Measurements from ENCODE around the gene ARHGEF5.
"Not testable (repeated sequence)": the region's sequence is repeated elsewhere in the genome, so short reads cannot be mapped to it uniquely, and the experiment has no call there.

The ARHGEF5 gene

DNA sequence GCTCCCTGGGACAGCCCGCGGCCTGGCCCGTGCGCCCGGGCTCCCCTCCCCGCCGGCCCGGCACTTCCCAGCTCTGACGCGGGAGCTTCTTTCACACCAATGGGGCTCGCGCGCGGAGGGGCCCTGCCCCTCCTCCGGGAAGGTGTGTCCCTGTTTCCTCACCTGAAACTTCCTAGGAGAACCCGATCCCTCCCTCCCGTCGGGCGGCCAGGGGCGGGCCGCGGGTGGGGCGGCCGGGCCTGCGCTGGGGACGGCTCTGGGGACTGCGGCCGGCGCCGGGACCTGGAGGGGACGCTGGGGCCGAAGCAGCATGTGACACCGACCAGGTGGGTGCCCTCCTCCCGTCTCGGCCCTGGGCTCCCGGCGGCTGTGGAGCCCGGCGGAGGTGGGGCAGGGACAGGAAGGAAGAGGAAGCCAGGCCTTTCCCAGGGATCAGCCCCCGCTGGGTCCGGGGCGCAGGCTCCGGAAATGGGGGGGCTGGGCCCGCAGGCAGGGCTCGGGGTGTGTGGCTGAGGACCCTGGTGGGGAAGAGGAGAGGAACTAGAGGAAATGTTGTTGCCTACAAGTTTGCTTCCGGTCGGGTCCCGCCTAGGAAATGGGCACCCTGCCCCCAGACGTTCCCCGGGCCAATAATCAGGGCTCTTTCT, at the start of gene ARHGEF5:
Gene ARHGEF5 (plus strand): TSS at position 227 of the 647 bp plus-strand sequence. CDS start 7,268 bp downstream, outside the sequence.
- DNase-seq, result not testable (repeated sequence)

DNA sequence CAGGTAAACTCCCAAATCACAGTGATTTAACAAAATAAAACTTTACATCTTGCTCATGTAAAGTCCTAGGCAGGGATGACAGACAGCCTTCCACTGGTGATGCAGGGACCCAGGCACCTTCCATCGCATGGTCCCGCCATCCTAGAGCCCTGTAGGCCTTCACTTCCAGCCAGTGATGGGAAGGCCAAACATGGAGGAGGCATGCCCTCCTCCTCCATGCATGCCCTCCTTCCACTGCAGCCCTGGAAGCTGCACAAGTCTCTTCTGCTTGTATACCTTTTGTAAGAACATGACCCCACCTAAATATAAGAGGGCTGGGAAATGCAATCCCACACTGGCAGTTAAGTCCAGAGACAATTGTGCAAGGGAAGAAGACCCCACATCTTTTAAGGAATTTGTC, 45.5 kb upstream of the ARHGEF5 start:
- DNase-seq, result not testable (repeated sequence)

DNA sequence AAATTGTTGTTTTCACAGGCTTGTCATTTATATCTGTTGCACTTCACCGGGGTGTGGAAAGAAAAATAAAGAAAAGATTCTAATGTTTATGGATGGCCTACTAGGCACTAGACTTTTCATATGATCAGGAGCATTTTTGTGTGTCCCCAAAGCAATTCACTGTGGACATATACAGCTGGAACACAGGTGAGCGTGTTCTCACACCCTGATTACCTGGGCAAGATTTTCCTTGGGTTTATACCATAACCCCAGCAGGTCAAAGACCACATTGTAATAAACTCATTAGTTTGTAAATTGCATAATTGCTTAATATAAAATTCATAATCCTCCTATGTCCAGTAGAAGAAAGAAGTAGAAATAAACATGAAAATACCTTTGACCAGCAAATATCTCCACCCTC, 44.0 kb upstream of the ARHGEF5 start:
- not testable (repeated sequence) for DNase-seq

DNA sequence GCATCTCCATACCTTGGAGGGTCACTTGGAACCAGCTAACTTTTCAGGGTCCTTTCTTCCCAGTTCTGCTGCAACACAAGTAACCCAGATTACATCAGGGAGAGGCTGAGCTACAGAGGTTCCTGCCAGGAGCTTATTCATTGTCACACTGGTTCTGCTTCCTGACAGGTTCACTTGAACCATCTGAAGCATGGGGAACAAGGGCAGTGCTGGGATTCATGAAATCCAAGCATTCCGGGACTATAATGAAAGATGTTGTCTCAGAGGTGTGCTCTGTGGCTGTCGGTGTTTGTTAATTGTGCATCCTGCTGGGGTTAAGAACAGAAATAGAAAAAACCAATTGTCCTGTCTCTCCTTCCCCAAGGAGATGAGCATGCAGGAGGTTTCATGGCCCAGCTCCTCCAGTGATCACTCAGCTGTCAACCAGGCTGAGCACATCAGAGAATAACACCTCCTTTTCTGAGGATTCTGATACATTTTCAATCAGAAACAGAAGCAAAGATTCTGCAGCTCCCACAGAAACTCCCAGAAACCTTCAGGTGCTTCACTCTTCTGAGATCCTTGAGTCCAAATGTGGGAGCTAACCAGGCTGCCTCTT, 43.2 kb upstream of the ARHGEF5 start, which contains the start of gene OR2A1:
Gene OR2A1 (plus strand): TSS at position 548 of the 598 bp plus-strand sequence. CDS start 5,706 bp downstream, outside the sequence.
- DNase-seq, result not testable (repeated sequence)

DNA sequence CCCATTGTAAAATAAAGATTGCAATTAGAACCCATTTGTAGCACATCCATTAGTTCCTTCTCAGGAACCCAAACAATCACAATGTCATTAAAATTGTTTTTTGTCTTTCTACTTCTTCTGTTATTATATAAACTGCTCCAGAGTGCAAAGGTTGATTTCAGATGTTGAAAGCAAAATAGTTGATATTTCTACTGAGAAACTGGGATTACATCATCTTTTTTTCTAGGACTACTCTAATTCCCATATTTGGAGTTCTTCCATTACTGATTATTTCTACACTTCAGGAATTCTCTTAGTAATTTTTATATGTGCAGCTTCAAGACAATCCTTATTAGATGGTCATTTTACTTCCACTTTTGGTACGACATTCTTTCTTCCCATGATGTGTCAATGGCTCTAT, 37.7 kb upstream of the ARHGEF5 start:
- not testable (repeated sequence) for DNase-seq

DNA sequence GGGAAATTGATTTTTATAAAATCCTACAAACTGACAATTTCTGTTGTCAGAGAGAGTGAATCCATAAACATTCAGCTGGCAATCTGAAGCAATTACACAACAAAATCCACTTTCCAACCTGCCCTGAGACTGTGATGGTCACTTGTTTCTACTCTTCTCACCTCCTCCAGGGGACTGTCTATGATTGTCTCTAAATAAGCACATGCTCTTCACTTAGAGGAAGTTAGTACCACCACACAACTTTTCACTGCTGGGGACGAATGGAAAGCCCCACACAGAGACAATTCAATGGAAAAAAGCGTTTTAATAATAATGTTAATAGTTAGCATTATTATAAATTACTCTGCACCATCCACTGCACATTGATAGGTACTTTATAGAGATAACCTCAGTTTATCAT, 35.7 kb upstream of the ARHGEF5 start:
- DNase-seq, result not testable (repeated sequence)

DNA sequence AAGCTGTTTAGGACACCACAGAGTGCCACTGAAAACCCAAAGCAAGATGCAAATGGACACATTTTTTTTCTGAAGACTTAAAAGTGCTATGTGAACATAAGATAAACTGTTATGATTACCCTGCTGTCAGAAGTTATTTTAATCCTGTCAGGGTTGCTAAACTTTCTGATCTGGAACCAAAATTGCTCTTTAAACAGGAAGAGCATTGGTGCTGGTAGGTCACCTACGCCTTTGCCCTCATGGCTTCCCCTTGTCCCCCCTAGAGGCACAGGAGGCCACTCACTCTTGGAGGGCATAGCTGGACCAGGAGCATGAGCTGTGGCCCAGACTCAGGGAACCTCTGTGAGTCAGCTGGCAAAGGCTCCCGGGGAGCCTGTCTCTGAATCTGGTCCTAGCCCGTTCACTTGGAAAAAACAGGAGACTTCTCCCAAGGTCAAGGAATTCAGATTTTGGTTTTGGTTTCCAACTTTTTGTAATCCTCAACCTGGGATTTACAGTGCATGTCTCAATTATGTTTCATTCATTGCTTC, 33.5 kb upstream of the ARHGEF5 start:
- not testable (repeated sequence) for DNase-seq

DNA sequence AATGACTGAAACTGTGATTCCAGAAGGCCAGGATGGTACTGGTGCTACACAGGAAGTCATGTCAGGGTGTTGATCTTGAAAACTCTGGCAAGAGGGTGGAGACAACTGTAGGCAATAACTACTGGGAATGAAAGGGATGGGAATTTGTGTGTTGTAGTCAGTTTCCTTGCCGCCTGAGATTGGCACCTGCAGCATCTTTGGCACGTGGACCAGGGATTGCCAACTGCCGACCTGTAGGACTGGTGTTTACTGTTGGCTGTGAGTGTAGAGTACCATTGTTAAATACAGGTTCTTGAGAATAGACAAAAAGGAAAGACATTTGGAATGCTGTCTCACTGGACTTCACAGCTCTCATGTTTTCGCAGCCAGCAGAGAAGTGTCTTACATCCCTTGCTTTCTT, 31.8 kb upstream of the ARHGEF5 start:
- not testable (repeated sequence) for DNase-seq

DNA sequence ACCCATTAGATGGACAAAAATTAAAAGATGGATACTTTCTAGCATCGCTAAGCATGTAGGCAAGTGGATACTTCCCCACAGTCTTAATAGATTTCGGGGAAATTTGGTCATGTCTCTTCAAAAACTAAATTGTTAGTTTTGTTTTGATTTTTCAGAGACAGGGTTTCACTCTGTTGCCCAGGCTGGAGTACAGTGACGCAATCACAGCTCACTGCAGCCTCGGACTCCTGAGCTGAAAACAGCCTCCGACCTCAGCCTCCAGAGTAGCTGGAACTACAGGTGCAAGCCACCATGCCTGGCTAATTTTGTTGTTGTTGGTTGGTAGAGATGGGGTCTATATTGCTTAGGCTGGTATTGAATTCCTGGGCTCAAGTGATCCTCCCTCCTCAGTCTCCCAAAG, 29.3 kb upstream of the ARHGEF5 start:
- not testable (repeated sequence) for DNase-seq

DNA sequence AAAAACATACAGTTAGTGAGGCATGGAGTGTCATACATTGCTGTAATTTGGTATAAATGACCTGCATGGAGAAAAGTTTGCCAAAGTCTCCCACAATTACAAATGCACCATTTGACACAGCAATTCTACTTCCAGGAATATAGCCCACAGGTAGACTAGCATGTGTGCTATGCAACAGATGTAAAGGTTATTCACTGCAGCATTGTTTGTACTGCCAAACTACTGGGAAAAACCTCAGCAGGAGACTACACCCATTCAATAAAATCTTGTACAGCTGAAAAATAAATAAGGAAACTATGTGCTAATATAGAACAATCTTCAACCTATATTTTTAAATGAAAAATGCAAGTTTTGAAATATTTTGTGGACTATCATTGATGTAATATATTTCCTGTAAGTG, 25.2 kb upstream of the ARHGEF5 start:
- not testable (repeated sequence) for DNase-seq

DNA sequence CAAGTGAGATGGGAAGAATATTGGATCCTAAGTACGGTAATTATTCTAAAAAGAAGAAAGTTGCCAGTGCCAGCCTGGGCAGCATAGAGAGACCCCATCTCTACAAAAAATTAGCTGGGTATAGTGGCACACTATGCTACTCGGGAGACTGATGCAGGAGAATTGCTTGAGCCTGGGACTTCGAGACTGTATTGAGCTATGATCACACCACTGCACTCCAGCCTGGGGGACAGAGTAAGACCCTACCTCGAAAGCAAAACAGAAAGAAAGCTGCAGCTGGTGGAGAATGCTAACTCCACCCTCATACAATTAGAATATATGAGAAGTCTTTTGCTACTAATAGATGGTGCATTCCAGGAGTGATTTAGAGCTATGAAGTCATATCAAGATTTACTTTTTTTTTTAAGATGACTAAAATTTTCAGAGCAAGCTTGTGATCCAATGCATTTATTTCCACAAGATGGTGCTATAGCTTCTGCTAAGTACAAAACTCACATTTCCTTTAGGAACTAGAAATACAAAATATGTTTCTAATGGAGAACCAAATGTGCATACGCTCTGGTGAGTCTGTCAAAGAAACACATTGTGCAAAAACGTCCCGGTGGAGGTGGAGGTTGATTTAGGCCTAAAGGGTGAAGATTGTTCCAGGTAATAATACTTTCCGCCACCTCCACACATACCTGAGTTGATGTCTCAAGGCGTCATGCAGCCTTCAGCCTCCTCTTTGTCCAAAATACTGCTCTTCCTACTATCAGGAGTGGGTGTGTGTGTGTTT, 23.8 kb upstream of the ARHGEF5 start:
- not testable (repeated sequence) for DNase-seq

DNA sequence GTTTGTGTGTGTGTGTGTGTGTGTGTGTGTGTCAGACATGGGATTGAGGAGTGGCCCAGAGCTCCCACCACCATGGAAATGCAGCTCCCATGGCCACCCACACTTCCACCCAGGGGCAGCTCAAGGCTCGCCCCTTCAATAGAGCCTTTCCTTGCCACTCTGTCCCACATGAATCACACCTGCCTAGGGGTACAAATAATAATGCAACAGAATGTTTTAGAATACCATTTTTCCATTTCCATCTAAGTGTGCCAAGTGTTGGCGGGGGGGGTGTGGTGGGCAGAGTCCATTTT, 23.3 kb upstream of the ARHGEF5 start:
- DNase-seq, result not testable (repeated sequence)

DNA sequence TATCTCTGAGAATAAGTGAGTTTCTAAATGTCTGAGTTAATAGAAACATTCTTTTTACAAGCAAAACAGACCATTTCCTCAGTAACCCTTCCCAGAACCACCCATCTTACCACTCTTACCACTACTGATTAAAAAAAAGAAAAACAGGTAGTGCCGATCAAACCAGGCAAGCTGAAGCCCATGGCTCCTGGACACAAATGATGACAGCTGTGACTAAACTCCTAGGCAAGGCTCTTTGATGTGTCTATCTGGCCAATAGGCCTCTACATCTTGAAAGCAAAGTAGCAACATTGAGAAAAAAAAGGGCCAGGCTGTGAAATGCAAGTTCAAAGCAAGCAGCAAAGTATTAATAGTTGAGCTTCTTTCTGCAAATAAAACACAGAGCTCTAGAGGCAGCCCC, 6.6 kb upstream of the ARHGEF5 start:
- DNase-seq, result not testable (repeated sequence)

DNA sequence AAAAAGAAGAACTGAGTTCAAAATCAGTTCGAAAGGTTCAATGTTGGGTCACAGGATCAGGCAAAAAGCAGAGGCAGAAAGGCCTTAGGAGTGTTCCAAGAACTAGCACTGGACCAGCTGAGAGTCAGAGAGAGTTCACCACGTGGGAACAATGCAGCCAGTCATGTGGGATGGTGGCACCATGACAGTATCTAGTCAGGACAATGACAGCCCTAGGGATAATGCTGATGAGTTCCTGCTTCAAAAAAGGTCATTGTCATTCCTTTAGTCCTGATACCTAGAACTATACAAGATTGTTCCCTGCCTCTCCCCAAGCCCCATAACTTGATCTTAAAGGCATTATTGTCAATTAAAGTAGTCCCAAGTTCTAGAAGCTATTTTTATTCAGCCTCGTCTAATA, 3.5 kb upstream of the ARHGEF5 start:
- not testable (repeated sequence) for DNase-seq

DNA sequence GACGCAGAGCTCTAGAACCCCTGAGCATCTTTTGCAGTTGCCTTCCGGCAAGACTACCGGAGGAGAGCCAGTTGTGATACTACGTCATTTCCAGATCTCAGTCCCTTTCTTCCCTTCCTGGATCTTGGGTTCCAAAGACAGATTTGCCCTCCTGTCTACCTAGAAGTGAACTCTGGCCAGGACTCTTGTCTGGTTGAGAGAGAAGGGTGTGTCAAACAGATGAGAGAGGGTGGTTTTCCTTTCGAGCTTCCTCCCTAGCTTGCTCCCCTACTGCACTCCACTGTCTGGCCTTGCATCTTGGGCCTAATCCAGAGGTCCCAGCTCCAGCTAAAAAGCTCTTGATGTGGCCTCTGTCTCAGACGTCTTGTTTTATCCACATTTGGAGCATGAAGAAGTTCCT, 983 bp downstream of the ARHGEF5 start:
- DNase-seq, result not testable (repeated sequence)

DNA sequence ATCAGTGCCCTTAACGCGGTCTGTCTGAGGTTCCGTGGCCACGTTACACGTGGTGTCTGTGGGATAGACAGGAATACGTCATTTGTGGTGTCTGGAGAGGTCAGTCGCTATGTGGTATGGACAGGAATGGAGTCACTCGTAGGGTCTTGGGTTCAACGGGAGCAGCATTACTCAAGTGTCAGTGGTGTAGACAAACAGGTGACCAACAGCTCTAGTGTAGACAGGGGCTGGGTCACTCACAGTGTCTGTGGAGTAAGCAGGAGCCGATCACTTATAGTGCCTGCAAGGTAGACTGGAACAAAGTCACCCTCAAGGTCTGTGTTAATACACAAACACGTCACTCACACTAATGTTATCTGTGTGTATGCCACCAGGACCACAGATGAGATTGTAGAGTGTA, 1.7 kb downstream of the ARHGEF5 start:
- DNase-seq, result not testable (repeated sequence)

DNA sequence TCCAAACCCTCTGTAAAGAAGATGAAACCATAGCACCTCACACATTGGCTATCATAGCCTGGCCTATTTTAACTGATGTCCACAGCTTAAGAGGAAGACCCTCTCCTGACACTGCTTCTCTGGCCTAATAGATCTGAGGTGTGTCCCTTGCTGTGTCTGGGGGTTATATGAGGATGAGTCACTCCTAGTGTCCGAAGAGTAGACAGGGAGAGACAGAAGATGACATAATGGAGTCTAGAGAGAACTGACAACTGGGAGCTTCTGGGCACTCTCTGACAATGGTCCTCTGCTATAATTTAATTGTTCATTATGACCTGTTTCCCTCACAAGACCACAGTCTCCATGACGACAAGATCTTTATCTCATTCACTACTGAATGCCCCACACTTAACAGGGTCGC, 6.9 kb downstream of the ARHGEF5 start:
- DNase-seq, result not testable (repeated sequence)

DNA sequence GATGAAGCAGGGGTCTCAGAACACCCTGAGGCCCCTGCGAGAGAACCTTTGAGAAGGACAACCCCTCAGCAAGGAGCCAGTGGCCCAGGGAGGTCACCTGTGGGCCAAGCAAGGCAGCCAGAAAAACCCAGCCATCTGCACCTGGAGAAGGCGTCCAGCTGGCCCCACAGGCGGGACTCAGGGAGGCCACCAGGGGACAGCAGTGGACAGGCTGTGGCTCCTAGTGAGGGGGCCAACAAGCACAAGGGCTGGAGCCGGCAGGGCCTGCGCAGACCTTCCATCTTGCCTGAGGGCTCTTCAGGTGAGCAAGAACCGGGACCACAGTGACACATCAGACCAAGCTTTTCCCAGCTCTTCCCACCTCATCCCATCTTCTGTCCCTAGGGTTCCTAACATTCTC, 10.3 kb downstream of the ARHGEF5 start:
- DNase-seq, result not testable (repeated sequence)

DNA sequence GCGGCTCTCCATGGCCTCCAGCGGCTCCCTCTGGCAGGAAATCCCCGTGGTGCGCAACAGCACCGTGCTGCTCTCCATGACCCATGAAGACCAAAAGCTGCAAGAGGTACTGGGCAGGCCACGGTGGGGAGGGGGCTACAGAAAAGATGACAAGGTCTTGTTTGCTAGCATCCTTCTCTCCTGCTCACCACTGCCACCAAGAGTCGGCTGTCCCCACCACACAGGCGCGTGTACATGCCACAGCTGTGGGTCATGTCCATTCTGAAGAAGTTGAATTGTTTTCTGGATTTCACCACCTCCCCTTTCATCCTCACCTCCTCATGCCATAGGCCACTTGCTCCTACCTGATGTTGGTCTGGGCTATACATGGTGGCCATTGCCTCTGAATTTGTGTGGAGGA, 12.0 kb downstream of the ARHGEF5 start:
- not testable (repeated sequence) for DNase-seq

DNA sequence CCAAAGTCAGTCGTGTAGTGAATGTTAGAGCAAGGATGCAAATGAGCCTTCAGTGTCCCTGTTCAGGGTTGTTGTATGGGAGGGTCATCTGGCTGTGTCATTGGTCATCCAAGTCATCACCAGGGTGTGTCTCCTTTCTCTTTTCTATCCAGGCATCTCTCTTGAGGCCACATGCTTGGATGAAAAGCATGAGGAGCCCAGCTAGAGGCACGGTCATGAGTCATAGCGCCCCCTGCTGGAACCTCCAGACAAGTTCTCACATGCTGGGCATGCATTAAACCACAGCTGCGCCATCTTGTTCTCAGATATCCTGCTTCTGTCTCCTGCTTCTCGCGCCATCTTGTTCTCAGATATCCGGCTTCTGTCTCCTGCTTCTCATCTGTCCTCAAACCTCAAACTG, 14.0 kb downstream of the ARHGEF5 start:
- DNase-seq, result not testable (repeated sequence)

DNA sequence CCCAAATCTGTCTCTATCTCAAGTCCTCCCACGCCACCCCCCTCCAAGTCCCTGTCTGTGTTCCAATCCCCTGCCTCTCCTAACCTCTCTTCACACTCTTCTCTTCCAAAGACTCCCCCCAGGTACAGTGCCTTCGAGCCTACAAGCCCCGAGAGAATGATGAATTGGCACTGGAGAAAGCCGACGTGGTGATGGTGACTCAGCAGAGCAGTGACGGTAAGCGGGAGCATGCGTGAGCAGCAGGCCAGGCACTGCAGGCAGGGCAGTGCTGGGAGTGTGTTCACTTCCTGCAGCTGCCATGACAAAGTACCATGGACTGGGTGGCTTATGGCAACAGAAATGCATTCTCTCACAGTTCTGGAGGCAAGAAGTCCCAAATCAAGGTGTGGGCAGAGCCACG, 23.4 kb downstream of the ARHGEF5 start:
- DNase-seq, result no peak

DNA sequence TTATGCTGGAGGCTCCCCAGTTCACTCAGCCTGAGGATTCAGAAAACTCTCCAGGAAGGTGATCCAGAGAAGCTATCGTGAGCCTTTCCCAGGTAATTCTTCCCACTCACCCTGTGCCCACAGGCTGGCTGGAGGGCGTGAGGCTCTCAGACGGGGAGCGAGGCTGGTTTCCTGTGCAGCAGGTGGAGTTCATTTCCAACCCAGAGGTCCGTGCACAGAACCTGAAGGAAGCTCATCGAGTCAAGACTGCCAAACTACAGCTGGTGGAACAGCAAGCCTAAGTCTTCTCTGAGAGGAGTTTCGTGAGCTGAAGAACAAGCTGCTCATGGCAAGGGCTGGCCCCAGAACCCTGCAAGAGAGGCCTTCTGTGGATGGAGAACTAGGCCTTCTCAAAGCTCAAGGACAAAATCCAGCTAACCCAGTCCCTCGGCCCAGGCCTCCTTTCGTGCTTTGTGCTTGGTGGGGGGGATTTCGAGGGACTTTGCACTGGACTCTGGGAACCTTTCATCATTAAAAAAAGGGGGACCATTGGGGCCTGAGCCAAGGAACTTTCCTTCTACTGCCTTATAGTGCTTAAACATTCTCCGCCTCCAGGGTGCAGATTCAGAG, 24.7 kb downstream of the ARHGEF5 start:
- DNase-seq, result no peak

DNA sequence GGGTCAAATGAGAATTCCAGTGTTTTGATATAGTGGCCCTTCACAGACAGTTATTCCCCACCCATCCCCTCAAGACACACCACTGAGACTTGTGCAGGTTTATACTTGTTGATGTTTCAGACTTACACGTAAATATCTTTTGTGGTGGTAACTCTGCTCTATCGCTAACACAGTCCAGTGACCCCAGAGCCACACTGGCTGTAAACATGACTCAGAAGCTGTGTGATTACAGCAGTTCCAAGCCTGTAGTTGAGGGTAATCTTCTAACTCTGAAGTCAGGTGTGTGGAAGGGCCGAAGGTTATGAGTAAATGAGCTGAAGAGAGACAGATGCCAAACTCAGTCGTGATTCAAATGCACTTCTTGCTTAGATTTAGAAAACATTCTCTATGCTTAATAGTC, 28.9 kb downstream of the ARHGEF5 start:
- DNase-seq, result no peak
